GM23338 (cell line): Measurements from ENCODE around the gene RIMS4. TPM values are rescaled to one million over a fixed set of nuclear protein-coding genes. Genes with fewer than 3 reads are reported as not detected.

ENCODE experiments used
- ATAC-seq: fragments of 200-7000 bp; cut with Tn5 transposase; 3 replicates; pipeline ENCODE4 v1.9.1; 2020
- DNase-seq: peaks from one replicate; pipeline ENCODE4 v3.0.0-alpha.2; 2015; ENCODE audit warnings: low spot score
- H2AFZ ChIP-seq: fragments of 200-600 bp; sonication (generic); 2 replicates; pipeline ENCODE4 v1.8.0; 2016; ENCODE audit warnings: antibody characterized with exemption, mild to moderate bottlenecking, moderate library complexity
- H3F3A ChIP-seq: fragments of 200-600 bp; sonication (generic); replicated peaks from 2 replicates; pipeline ENCODE4 v1.8.0; 2017; ENCODE audit warnings: antibody characterized with exemption, mixed run types, low read depth
- H3K27ac ChIP-seq: fragments of 200-600 bp; sonication (generic); 2 replicates; pipeline ENCODE4 v1.6.1; 2016; ENCODE audit warnings: low read depth
- H3K27me3 ChIP-seq: fragments of 200-600 bp; sonication (generic); 2 replicates; pipeline ENCODE4 v1.8.0; 2016; ENCODE audit warnings: mild to moderate bottlenecking, mixed run types, moderate library complexity; ENCODE audit not compliant: insufficient read depth
- H3K36me3 ChIP-seq: fragments of 200-600 bp; sonication (generic); 2 replicates; pipeline ENCODE4 v1.8.0; 2016; ENCODE audit warnings: mild to moderate bottlenecking; ENCODE audit not compliant: insufficient read depth
- H3K4me1 ChIP-seq: fragments of 200-600 bp; sonication (generic); 2 replicates; pipeline ENCODE4 v1.8.0; 2016; ENCODE audit warnings: mild to moderate bottlenecking, moderate library complexity; ENCODE audit not compliant: insufficient read depth
- H3K4me2 ChIP-seq: fragments of 200-600 bp; sonication (generic); 2 replicates; pipeline ENCODE4 v1.7.1; 2017; ENCODE audit warnings: mixed run types
- H3K4me3 ChIP-seq: fragments of 200-600 bp; sonication (generic); 2 replicates; pipeline ENCODE4 v1.6.1; 2016; ENCODE audit warnings: mixed run types
- H3K79me2 ChIP-seq: fragments of 200-600 bp; sonication (generic); replicated peaks from 2 replicates; pipeline ENCODE4 v1.8.0; 2017; ENCODE audit warnings: mild to moderate bottlenecking; ENCODE audit not compliant: insufficient read depth
- H3K9me2 ChIP-seq: fragments of 200-600 bp; sonication (generic); 2 replicates; pipeline ENCODE4 v1.8.0; 2017; ENCODE audit not compliant: insufficient read depth
- H4K20me1 ChIP-seq: fragments of 200-600 bp; sonication (generic); replicated peaks from 2 replicates; pipeline ENCODE4 v1.8.0; 2017; ENCODE audit warnings: mild to moderate bottlenecking; ENCODE audit not compliant: insufficient read depth
- H3K27ac Mint-ChIP-seq: 2 replicates; pipeline ENCODE4 v1.8.0; 2020; ENCODE audit warnings: inconsistent platforms, mild to moderate bottlenecking, moderate library complexity, mixed read lengths
- H3K27me3 Mint-ChIP-seq: 3 replicates; pipeline ENCODE4 v1.8.0; 2022; ENCODE audit warnings: low read depth, mild to moderate bottlenecking, moderate library complexity, mixed read lengths, inconsistent platforms; ENCODE audit not compliant: insufficient read depth, poor library complexity
- H3K36me3 Mint-ChIP-seq: 3 replicates; pipeline ENCODE4 v1.8.0; 2021; ENCODE audit warnings: low read depth, mild to moderate bottlenecking, inconsistent platforms, moderate library complexity, mixed read lengths
- H3K4me1 Mint-ChIP-seq: 3 replicates; pipeline ENCODE4 v1.8.0; 2020; ENCODE audit warnings: mild to moderate bottlenecking, inconsistent platforms, mixed read lengths
- H3K4me3 Mint-ChIP-seq: 3 replicates; pipeline ENCODE4 v1.8.0; 2021; ENCODE audit warnings: moderate library complexity, mild to moderate bottlenecking, inconsistent platforms, mixed read lengths
- H3K9me3 Mint-ChIP-seq: 3 replicates; pipeline ENCODE4 v1.8.0; 2020; ENCODE audit warnings: moderate library complexity, mild to moderate bottlenecking, inconsistent platforms, mixed read lengths
- CREB1 ChIP-seq: fragments of 250-450 bp; sonication (Bioruptor Pico); IDR thresholded peaks from 2 replicates; pipeline ENCODE4 v1.5.0; 2020; ENCODE audit warnings: low read depth, mild to moderate bottlenecking, moderate library complexity
- EZH2 ChIP-seq: fragments of 200-600 bp; sonication (generic); IDR thresholded peaks from one replicate; pipeline ENCODE4 v1.8.0; 2017; ENCODE audit warnings: antibody characterized with exemption, mild to moderate bottlenecking, low read depth; ENCODE audit not compliant: unreplicated experiment
- EZH2phosphoT487 ChIP-seq: fragments of 200-600 bp; sonication (generic); IDR thresholded peaks from one replicate; pipeline ENCODE4 v1.8.1; 2018; ENCODE audit warnings: antibody characterized with exemption; ENCODE audit not compliant: unreplicated experiment
- JUNB ChIP-seq: IDR thresholded peaks from one replicate; pipeline ENCODE4 v1.6.1; 2016; ENCODE audit warnings: antibody characterized with exemption; ENCODE audit not compliant: unreplicated experiment
- NANOG ChIP-seq: IDR thresholded peaks from 2 replicates; pipeline ENCODE4 v1.6.1; 2016; ENCODE audit warnings: antibody characterized with exemption, borderline replicate concordance
- POLR2AphosphoS5 ChIP-seq: IDR thresholded peaks from 2 replicates; pipeline ENCODE4 v1.6.1; 2016; ENCODE audit warnings: antibody characterized with exemption, low read depth
- STAT1 ChIP-seq: IDR thresholded peaks from one replicate; pipeline ENCODE4 v1.6.1; 2016; ENCODE audit warnings: antibody characterized with exemption; ENCODE audit not compliant: unreplicated experiment
- ZNF114 ChIP-seq: fragments of 250-450 bp; sonication (Bioruptor Pico); IDR thresholded peaks from 2 replicates; pipeline ENCODE4 v1.5.0; 2020; ENCODE audit warnings: mild to moderate bottlenecking, moderate library complexity
- ZNF331 ChIP-seq: fragments of 250-450 bp; sonication (Bioruptor Pico); IDR thresholded peaks from 2 replicates; pipeline ENCODE4 v1.5.0; 2020; ENCODE audit warnings: low read depth, mild to moderate bottlenecking, moderate library complexity
- polyA plus RNA-seq: library from polyadenylated mRNA; unstranded; fragments of >200 nt; fragmentation: Nextera tagmentation; extraction: Ambion mirVana; gene quantifications from 2 replicates; pipeline ENCODE4 v1.2.1, GENCODE V29; 2016
- total RNA-seq: library from RNA; depleted of rRNA; stranded (reverse); fragments of >200 nt; shearing (Covaris generic); gene quantifications from 2 replicates; pipeline ENCODE4 v1.2.3, GENCODE V29; 2014
- TF ChIP-seq, protein P1 (sequence below): IDR thresholded peaks from one replicate; pipeline ENCODE4 v1.6.1; 2018; ENCODE audit warnings: antibody characterized with exemption; ENCODE audit not compliant: unreplicated experiment
- TF ChIP-seq, protein P2 (sequence below): fragments of 250-450 bp; sonication (Bioruptor Pico); IDR thresholded peaks from 2 replicates; pipeline ENCODE4 v1.5.0; 2020; ENCODE audit warnings: mild to moderate bottlenecking, moderate library complexity
- TF ChIP-seq, protein P3 (sequence below), 2 experiments: fragments of 200-600 bp in 1 of 2; sonication (generic) in 1 of 2; conservative IDR thresholded peaks; 2 replicates each; pipeline versions ENCODE4 v1.5.1 to v1.6.1; 2016 to 2017; ENCODE audit warnings: antibody characterized with exemption in 2 of 2, low read depth in 2 of 2, mild to moderate bottlenecking in 2 of 2, moderate library complexity in 1 of 2
- TF ChIP-seq, protein P4 (sequence below): IDR thresholded peaks from 2 replicates; pipeline ENCODE4 v1.6.1; 2016; ENCODE audit warnings: antibody characterized with exemption

RIMS4 gene
- total and polyA plus RNA-seq, 2 experiments from 2014 or later: 3.5 to 39.7 TPM

DNA sequence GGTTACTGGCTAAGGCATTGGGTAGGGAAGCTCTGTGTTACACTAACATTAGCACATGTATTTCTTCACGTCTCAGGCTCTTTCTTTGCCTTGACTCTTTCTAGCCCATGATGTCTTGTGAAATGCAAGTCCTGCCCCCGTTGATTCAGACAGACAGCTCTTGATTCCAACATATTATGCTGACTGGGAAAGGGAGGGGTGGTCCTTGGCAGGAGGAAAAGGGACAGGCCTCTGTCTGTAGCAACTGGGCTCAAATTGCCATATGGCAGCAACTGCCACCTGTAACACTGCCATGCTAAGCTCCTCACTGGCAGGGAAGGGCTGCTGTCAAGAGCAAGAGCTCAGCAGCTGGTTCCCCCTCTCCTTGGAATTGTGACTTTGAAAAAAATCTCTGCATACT, 70.4 kb downstream of the RIMS4 start:
- H4K20me1 ChIP-seq: no peaks in the 10 kb centered on the region
- Mint-ChIP-seq H3K27ac (no peak overlapping the region), H3K36me3 (peaks cover 4% of the 10 kb centered on the region; the same call in 1 of the 3 replicates), H3K9me3 (no peaks in the 10 kb centered on the region; the same call in 1 of the 3 replicates), H3K4me3 (no peak overlapping the region), H3K27me3 (peaks cover 16% of the 10 kb centered on the region), H3K4me1 (peaks cover 13% of the 10 kb centered on the region)
- H2AFZ ChIP-seq: no peak overlapping the region
- H3K79me2 ChIP-seq: no peaks in the 10 kb centered on the region
- 0 out of 2 replicates have a peak, but pooled peaks cover 4% of the 10 kb centered on the region for H3F3A ChIP-seq
- peaks cover 5% of the 10 kb centered on the region; the same call in 1 of the 2 replicates for H3K27me3 ChIP-seq
- H3K9me2 ChIP-seq: no peaks in the 10 kb centered on the region
- TF ChIP-seq, protein P1, sequence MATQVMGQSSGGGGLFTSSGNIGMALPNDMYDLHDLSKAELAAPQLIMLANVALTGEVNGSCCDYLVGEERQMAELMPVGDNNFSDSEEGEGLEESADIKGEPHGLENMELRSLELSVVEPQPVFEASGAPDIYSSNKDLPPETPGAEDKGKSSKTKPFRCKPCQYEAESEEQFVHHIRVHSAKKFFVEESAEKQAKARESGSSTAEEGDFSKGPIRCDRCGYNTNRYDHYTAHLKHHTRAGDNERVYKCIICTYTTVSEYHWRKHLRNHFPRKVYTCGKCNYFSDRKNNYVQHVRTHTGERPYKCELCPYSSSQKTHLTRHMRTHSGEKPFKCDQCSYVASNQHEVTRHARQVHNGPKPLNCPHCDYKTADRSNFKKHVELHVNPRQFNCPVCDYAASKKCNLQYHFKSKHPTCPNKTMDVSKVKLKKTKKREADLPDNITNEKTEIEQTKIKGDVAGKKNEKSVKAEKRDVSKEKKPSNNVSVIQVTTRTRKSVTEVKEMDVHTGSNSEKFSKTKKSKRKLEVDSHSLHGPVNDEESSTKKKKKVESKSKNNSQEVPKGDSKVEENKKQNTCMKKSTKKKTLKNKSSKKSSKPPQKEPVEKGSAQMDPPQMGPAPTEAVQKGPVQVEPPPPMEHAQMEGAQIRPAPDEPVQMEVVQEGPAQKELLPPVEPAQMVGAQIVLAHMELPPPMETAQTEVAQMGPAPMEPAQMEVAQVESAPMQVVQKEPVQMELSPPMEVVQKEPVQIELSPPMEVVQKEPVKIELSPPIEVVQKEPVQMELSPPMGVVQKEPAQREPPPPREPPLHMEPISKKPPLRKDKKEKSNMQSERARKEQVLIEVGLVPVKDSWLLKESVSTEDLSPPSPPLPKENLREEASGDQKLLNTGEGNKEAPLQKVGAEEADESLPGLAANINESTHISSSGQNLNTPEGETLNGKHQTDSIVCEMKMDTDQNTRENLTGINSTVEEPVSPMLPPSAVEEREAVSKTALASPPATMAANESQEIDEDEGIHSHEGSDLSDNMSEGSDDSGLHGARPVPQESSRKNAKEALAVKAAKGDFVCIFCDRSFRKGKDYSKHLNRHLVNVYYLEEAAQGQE: no peak
- TF ChIP-seq EZH2 (no peak), POLR2AphosphoS5 (no peak), EZH2phosphoT487 (no peak), JUNB (no peak), NANOG (no peak), CREB1 (CRISPR knock-in tag) (no peak), ZNF114 (CRISPR knock-in tag) (no peak), ZNF331 (CRISPR knock-in tag) (no peak), STAT1 (no peak)
- TF ChIP-seq, protein P2, sequence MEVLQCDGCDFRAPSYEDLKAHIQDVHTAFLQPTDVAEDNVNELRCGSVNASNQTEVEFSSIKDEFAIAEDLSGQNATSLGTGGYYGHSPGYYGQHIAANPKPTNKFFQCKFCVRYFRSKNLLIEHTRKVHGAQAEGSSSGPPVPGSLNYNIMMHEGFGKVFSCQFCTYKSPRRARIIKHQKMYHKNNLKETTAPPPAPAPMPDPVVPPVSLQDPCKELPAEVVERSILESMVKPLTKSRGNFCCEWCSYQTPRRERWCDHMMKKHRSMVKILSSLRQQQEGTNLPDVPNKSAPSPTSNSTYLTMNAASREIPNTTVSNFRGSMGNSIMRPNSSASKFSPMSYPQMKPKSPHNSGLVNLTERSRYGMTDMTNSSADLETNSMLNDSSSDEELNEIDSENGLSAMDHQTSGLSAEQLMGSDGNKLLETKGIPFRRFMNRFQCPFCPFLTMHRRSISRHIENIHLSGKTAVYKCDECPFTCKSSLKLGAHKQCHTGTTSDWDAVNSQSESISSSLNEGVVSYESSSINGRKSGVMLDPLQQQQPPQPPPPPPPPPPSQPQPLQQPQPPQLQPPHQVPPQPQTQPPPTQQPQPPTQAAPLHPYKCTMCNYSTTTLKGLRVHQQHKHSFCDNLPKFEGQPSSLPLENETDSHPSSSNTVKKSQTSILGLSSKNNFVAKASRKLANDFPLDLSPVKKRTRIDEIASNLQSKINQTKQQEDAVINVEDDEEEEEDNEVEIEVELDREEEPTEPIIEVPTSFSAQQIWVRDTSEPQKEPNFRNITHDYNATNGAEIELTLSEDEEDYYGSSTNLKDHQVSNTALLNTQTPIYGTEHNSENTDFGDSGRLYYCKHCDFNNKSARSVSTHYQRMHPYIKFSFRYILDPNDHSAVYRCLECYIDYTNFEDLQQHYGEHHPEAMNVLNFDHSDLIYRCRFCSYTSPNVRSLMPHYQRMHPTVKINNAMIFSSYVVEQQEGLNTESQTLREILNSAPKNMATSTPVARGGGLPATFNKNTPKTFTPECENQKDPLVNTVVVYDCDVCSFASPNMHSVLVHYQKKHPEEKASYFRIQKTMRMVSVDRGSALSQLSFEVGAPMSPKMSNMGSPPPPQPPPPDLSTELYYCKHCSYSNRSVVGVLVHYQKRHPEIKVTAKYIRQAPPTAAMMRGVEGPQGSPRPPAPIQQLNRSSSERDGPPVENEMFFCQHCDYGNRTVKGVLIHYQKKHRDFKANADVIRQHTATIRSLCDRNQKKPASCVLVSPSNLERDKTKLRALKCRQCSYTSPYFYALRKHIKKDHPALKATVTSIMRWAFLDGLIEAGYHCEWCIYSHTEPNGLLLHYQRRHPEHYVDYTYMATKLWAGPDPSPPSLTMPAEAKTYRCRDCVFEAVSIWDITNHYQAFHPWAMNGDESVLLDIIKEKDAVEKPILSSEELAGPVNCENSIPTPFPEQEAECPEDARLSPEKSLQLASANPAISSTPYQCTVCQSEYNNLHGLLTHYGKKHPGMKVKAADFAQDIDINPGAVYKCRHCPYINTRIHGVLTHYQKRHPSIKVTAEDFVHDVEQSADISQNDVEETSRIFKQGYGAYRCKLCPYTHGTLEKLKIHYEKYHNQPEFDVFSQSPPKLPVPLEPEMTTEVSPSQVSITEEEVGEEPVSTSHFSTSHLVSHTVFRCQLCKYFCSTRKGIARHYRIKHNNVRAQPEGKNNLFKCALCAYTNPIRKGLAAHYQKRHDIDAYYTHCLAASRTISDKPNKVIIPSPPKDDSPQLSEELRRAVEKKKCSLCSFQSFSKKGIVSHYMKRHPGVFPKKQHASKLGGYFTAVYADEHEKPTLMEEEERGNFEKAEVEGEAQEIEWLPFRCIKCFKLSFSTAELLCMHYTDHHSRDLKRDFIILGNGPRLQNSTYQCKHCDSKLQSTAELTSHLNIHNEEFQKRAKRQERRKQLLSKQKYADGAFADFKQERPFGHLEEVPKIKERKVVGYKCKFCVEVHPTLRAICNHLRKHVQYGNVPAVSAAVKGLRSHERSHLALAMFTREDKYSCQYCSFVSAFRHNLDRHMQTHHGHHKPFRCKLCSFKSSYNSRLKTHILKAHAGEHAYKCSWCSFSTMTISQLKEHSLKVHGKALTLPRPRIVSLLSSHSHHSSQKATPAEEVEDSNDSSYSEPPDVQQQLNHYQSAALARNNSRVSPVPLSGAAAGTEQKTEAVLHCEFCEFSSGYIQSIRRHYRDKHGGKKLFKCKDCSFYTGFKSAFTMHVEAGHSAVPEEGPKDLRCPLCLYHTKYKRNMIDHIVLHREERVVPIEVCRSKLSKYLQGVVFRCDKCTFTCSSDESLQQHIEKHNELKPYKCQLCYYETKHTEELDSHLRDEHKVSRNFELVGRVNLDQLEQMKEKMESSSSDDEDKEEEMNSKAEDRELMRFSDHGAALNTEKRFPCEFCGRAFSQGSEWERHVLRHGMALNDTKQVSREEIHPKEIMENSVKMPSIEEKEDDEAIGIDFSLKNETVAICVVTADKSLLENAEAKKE (CRISPR knock-in tag): no peak
- TF ChIP-seq, protein P3, sequence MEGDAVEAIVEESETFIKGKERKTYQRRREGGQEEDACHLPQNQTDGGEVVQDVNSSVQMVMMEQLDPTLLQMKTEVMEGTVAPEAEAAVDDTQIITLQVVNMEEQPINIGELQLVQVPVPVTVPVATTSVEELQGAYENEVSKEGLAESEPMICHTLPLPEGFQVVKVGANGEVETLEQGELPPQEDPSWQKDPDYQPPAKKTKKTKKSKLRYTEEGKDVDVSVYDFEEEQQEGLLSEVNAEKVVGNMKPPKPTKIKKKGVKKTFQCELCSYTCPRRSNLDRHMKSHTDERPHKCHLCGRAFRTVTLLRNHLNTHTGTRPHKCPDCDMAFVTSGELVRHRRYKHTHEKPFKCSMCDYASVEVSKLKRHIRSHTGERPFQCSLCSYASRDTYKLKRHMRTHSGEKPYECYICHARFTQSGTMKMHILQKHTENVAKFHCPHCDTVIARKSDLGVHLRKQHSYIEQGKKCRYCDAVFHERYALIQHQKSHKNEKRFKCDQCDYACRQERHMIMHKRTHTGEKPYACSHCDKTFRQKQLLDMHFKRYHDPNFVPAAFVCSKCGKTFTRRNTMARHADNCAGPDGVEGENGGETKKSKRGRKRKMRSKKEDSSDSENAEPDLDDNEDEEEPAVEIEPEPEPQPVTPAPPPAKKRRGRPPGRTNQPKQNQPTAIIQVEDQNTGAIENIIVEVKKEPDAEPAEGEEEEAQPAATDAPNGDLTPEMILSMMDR (conservative IDR thresholded peaks at IDR 0.05; ENCODE audit: low read depth in 2 of 2): no peak
- TF ChIP-seq, protein P4, sequence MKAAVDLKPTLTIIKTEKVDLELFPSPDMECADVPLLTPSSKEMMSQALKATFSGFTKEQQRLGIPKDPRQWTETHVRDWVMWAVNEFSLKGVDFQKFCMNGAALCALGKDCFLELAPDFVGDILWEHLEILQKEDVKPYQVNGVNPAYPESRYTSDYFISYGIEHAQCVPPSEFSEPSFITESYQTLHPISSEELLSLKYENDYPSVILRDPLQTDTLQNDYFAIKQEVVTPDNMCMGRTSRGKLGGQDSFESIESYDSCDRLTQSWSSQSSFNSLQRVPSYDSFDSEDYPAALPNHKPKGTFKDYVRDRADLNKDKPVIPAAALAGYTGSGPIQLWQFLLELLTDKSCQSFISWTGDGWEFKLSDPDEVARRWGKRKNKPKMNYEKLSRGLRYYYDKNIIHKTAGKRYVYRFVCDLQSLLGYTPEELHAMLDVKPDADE: no peak
- H3K4me3 ChIP-seq: no peak overlapping the region
- H3K27ac ChIP-seq: no peak overlapping the region
- no peaks in the 10 kb centered on the region for H3K4me1 ChIP-seq
- DNase-seq (no peak), ATAC-seq (no peak)
- no peaks in the 10 kb centered on the region for H3K36me3 ChIP-seq
- no peak overlapping the region for H3K4me2 ChIP-seq
